HL-60/S4 (cell line): ENCODE results near the gene UBE2G1.

Experiments
- in situ Hi-C: fragments of 300-500 bp; cut with MboI; formaldehyde crosslinking; loops from 2 replicates; pipeline ENCODE4 v1.14.3; 2022; ENCODE audit warnings: low sequenced_read_pairs

Gene UBE2G1

GRCh38 chr17:4309897-4310296, 56.6 kb downstream of the UBE2G1 start:
- in situ Hi-C loops = no loop called here

- in situ Hi-C loops = no loop called here
Measured at GRCh38 chr17:4307179-4307930, 59.1 kb downstream of the UBE2G1 start.

GRCh38 chr17:4305224-4305623, 61.3 kb downstream of the UBE2G1 start:
- in situ Hi-C loops = no loop called here

- in situ Hi-C loops = no loop called here
Measured at GRCh38 chr17:4304417-4305027, 62.0 kb downstream of the UBE2G1 start.

- in situ Hi-C loops = no loop called here
Measured at GRCh38 chr17:4301066-4301465, 65.4 kb downstream of the UBE2G1 start.

- in situ Hi-C loops = no loop called here
Measured at GRCh38 chr17:4297351-4297750, 69.1 kb downstream of the UBE2G1 start.

GRCh38 chr17:4295686-4296085, 70.8 kb downstream of the UBE2G1 start:
- in situ Hi-C loops = no loop called here

- in situ Hi-C loops = no loop called here
Measured at GRCh38 chr17:4293572-4293971, 72.9 kb downstream of the UBE2G1 start.

- in situ Hi-C loops = no loop called here
Measured at GRCh38 chr17:4287710-4288109, 78.8 kb downstream of the UBE2G1 start.

- in situ Hi-C loops = no loop called here
Measured at GRCh38 chr17:4276514-4276913, 90.0 kb downstream of the UBE2G1 start.

GRCh38 chr17:4272972-4273368, 93.5 kb downstream of the UBE2G1 start:
- in situ Hi-C loops = no loop called here

- in situ Hi-C loops = no loop called here
Measured at GRCh38 chr17:4272213-4272971, 94.1 kb downstream of the UBE2G1 start.

- in situ Hi-C loops = no loop called here
Measured at GRCh38 chr17:4270736-4271135, 95.7 kb downstream of the UBE2G1 start.

- in situ Hi-C loops = no loop called here
Measured at GRCh38 chr17:4269915-4270314, 96.6 kb downstream of the UBE2G1 start.

GRCh38 chr17:4267402-4267801, 99.1 kb downstream of the UBE2G1 start:
- in situ Hi-C loops = no loop called here

GRCh38 chr17:4266550-4266949, 99.9 kb downstream of the UBE2G1 start:
- in situ Hi-C loops = no loop called here

- in situ Hi-C loops = no loop called here
Measured at GRCh38 chr17:4263282-4264215, 102.9 kb downstream of the UBE2G1 start, which contains the start of gene ANKFY1. ANKFY1 (minus strand) TSS chr17:4263979; CDS start chr17:4263941, 38 bp downstream.

- in situ Hi-C loops = no loop called here
Measured at GRCh38 chr17:4262703-4263102, 103.8 kb downstream of the UBE2G1 start.

- in situ Hi-C loops = no loop called here
Measured at GRCh38 chr17:4261452-4261851, 105.0 kb downstream of the UBE2G1 start.

- in situ Hi-C loops = no loop called here
Measured at GRCh38 chr17:4258867-4259266, 107.6 kb downstream of the UBE2G1 start.

GRCh38 chr17:4256952-4257351, 109.5 kb downstream of the UBE2G1 start:
- in situ Hi-C loops = no loop called here
